Muscle of leg (tissue), 16 donors: Measurements from ENCODE around the gene NYAP2. TPM values are rescaled to one million over a fixed set of nuclear protein-coding genes. Genes with fewer than 3 reads are reported as not detected.

ENCODE experiments used
- DNase-seq: peaks from one replicate; pipeline ENCODE4 v3.0.0; 2013
- H3K27ac ChIP-seq: one replicate; pipeline ENCODE4 v1.5.1; 2013; ENCODE audit warnings: mild to moderate bottlenecking, low read length, control low read depth
- H3K27me3 ChIP-seq: one replicate; pipeline ENCODE4 v1.6.1; 2013; ENCODE audit warnings: low read length; ENCODE audit not compliant: control insufficient read depth, insufficient read depth
- H3K36me3 ChIP-seq: one replicate; pipeline ENCODE4 v1.6.1; 2013; ENCODE audit warnings: low read length; ENCODE audit not compliant: control insufficient read depth, insufficient read depth
- H3K4me1 ChIP-seq: one replicate; pipeline ENCODE4 v1.6.1; 2013; ENCODE audit warnings: low read length; ENCODE audit not compliant: control insufficient read depth, insufficient read depth
- H3K4me3 ChIP-seq: one replicate; pipeline ENCODE4 v1.5.1; 2013; ENCODE audit warnings: low read length, control low read depth
- H3K9me3 ChIP-seq: replicated peaks from 2 replicates; pipeline ENCODE4 v1.6.1; 2013; ENCODE audit warnings: low read depth, low read length; ENCODE audit not compliant: control insufficient read depth
- WGBS: methylation state at CpG from one replicate; pipeline ENCODE4 v1.1.5; 2013; ENCODE audit warnings: missing lambda C conversion rate; ENCODE audit not compliant: insufficient coverage; 5-methylcytosine and 5-hydroxymethylcytosine counted together
- long read RNA-seq, 11 donors: transcript quantifications; one replicate each; lab custom pipeline, GENCODE V29; 2026
- polyA plus RNA-seq, 8 donors: library from polyadenylated mRNA; unstranded; fragments of 120-200 nt; gene quantifications; one replicate each; pipeline versions ENCODE4 v1.2.1 to v1.2.3, GENCODE V29; 2013; ENCODE audit warnings: inconsistent platforms in 1 of 8, low replicate concordance in 1 of 8; ENCODE audit not compliant: insufficient read length in 8 of 8, insufficient read depth in 1 of 8
- total RNA-seq: library from RNA; stranded (reverse); fragments of 120-200 nt; gene quantifications from one replicate; pipeline ENCODE4 v1.2.4, GENCODE V29; 2013

The NYAP2 gene
- total RNA-seq (0.40 TPM), polyA plus RNA-seq (1 to 10 TPM in 1 of 8 donors, under 1 TPM in 7; 0.05 to 1.4 (median 0.36) TPM)
- long read RNA-seq, donor 1: 0 reads
- long read RNA-seq, donor 2: 0 reads
- long read RNA-seq, donor 3: 0 reads
- long read RNA-seq, donor 4: 0 reads
- long read RNA-seq, donor 5: 0 reads
- long read RNA-seq, donor 6: 0 reads
- long read RNA-seq, donor 7: 0 reads
- long read RNA-seq, donor 8: 0 reads
- long read RNA-seq, donor 9: 0 reads
- long read RNA-seq, donor 10: 0 reads
- long read RNA-seq, donor 11: 0 reads

DNA sequence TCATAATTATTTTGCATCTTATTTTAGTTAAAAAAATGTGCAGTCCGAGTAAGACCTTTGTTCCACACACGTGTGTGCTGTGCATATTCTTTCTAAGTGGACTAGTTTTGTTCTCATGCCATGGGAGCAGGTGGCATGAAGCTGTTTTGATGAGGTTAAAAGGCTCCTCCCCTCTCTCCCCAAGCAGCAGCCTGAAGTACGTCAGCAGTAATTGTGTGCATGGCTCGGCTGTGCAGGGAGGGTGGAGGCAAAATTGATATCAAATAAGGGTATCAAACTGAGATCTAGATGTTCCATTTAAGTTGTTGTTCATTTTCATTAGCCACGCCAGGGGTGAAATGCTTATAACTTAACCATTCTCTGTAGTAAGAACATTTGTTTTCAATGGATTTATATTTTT is at the start of gene NYAP2:
TSS of gene NYAP2 (plus strand) at position 207 of the 400 bp plus-strand sequence. CDS start 9,171 bp downstream, outside the sequence.
- WGBS: no CpG with 5 or more reads among the region's 5 CpGs
- Histone ChIP-seq H3K9me3 (no peaks in the 10 kb centered on the region), H3K4me3 (no peak within 1 kb of the TSS), H3K27me3 (no peaks in the 10 kb centered on the region), H3K36me3 (no peaks in the 10 kb centered on the region), H3K4me1 (no peaks in the 10 kb centered on the region), H3K27ac (no peak within 1 kb of the TSS)
- DNase-seq: no peak

GRCh38 chr2:225353579-225354085 is 45.9 kb upstream of the NYAP2 start:
- Histone ChIP-seq H3K36me3 (no peaks in the 10 kb centered on the region), H3K27ac (no peak overlapping the region), H3K4me3 (no peak overlapping the region), H3K9me3 (no peaks in the 10 kb centered on the region), H3K4me1 (no peaks in the 10 kb centered on the region), H3K27me3 (no peaks in the 10 kb centered on the region)
- WGBS: no CpG with 5 or more reads among the region's 1 CpG
- no peak for DNase-seq

- peak; percentile 45 for DNase-seq
- H3K27ac ChIP-seq: no peak overlapping the region
- H3K4me1 ChIP-seq: no peaks in the 10 kb centered on the region
- no peaks in the 10 kb centered on the region for H3K27me3 ChIP-seq
- no peaks in the 10 kb centered on the region for H3K36me3 ChIP-seq
- H3K9me3 ChIP-seq: no peaks in the 10 kb centered on the region
- 0% methylated on average over 3 of the region's 3 CpGs for WGBS
- no peak overlapping the region for H3K4me3 ChIP-seq
Measured at GRCh38 chr2:225354281-225354774, 45.2 kb upstream of the NYAP2 start.

DNA sequence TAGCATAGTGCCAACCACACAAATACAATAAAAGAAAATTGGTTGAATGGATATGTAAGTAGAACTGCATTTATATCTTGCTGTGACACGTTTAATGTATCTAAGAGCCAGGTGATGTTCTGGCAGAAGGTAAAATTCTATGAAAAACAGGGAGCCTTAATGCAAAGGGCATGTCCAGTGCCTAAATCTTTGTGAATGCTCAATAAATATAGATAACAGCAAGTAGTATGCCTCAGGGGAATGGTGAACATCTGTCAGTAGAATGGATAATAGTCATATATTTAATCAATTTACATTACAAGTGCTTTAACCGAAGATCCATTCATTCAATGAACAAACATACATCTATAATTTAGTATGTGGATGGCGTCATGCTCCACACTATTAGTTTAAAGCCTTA is 43.7 kb upstream of the NYAP2 start:
- Histone ChIP-seq H3K4me3 (no peak overlapping the region), H3K4me1 (no peaks in the 10 kb centered on the region), H3K27ac (no peak overlapping the region), H3K27me3 (no peaks in the 10 kb centered on the region), H3K36me3 (no peaks in the 10 kb centered on the region), H3K9me3 (no peaks in the 10 kb centered on the region)
- no peak for DNase-seq
- no CpG with 5 or more reads among the region's 3 CpGs for WGBS

- no peaks in the 10 kb centered on the region for H3K36me3 ChIP-seq
Measured at GRCh38 chr2:225366731-225367130, 32.8 kb upstream of the NYAP2 start.

GRCh38 chr2:225367482-225367881 is 32.0 kb upstream of the NYAP2 start:
- H3K36me3 ChIP-seq: no peaks in the 10 kb centered on the region
- no peaks in the 10 kb centered on the region for H3K4me1 ChIP-seq
- H3K27ac ChIP-seq: no peak overlapping the region
- DNase-seq: no peak
- H3K27me3 ChIP-seq: no peaks in the 10 kb centered on the region
- no CpG with 5 or more reads among the region's 1 CpG for WGBS
- H3K9me3 ChIP-seq: no peaks in the 10 kb centered on the region
- no peak overlapping the region for H3K4me3 ChIP-seq

More at GRCh38 chr2:225366731-225367130, 32.8 kb upstream of the NYAP2 start:
- no peaks in the 10 kb centered on the region for H3K9me3 ChIP-seq
- DNase-seq: no peak
- no peak overlapping the region for H3K27ac ChIP-seq
- H3K27me3 ChIP-seq: no peaks in the 10 kb centered on the region
- no peak overlapping the region for H3K4me3 ChIP-seq
- no peaks in the 10 kb centered on the region for H3K4me1 ChIP-seq

DNA sequence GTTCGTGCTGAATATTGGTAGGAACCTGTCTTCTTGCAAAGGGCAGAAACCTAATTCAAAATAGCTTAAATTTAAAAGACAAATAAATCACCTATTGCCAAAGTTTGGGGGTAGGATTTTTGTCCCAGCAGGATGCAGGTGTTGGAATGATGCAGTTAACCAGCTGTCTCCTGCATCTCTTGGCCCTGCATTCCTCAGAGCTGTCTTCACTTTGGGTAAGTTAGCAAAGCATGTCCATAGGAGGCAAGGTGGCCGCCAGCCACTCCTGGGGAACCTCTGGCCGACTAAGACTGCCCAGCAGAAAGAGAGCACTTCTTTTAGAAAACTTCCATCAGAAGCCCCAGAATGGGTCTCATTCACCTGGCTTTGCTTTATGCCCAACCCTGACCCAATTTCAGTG is 20.5 kb upstream of the NYAP2 start:
- no peaks in the 10 kb centered on the region for H3K27me3 ChIP-seq
- no peak overlapping the region for H3K4me3 ChIP-seq
- no peak overlapping the region for H3K27ac ChIP-seq
- H3K36me3 ChIP-seq: no peaks in the 10 kb centered on the region
- no peak for DNase-seq
- no peaks in the 10 kb centered on the region for H3K9me3 ChIP-seq
- no peaks in the 10 kb centered on the region for H3K4me1 ChIP-seq
- WGBS: 80% methylated on average over 1 of the region's 3 CpGs

DNA sequence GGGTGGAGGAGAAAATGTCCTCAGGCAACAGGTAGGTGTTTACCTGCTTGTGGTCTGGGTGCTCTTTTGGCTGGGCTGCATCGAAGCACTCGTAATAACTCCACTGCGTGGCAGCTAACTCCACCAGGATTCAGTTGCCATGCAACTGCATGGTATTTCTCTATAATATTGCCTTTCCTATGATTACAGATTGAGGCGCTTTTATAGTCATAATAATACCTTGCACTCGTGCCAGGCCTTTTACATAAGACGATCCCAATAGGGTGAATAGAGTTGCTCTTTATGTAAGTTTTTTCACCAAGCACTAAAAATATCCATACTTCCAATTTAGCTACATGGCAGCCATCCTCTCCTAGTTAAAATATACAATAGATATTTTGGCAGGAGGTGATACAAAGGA is 19.7 kb upstream of the NYAP2 start:
- Histone ChIP-seq H3K27me3 (no peaks in the 10 kb centered on the region), H3K9me3 (no peaks in the 10 kb centered on the region), H3K36me3 (no peaks in the 10 kb centered on the region), H3K4me1 (no peaks in the 10 kb centered on the region), H3K27ac (no peak overlapping the region), H3K4me3 (no peak overlapping the region)
- WGBS: no CpG with 5 or more reads among the region's 6 CpGs
- DNase-seq: no peak

- Histone ChIP-seq H3K27me3 (no peaks in the 10 kb centered on the region), H3K4me1 (no peaks in the 10 kb centered on the region), H3K4me3 (no peak overlapping the region), H3K36me3 (no peaks in the 10 kb centered on the region), H3K27ac (no peak overlapping the region), H3K9me3 (no peaks in the 10 kb centered on the region)
- WGBS: no CpG with 5 or more reads among the region's 4 CpGs
- no peak for DNase-seq
Measured at GRCh38 chr2:225381609-225382008, 17.9 kb upstream of the NYAP2 start.

- Histone ChIP-seq H3K27me3 (no peaks in the 10 kb centered on the region), H3K27ac (no peak overlapping the region), H3K9me3 (no peaks in the 10 kb centered on the region), H3K36me3 (no peaks in the 10 kb centered on the region), H3K4me1 (no peaks in the 10 kb centered on the region), H3K4me3 (no peak overlapping the region)
- no peak for DNase-seq
- no CpG with 5 or more reads among the region's 2 CpGs for WGBS
Measured at GRCh38 chr2:225398372-225398771, 1.1 kb upstream of the NYAP2 start.
